ENCODE data around the gene HCN4.

DNA sequence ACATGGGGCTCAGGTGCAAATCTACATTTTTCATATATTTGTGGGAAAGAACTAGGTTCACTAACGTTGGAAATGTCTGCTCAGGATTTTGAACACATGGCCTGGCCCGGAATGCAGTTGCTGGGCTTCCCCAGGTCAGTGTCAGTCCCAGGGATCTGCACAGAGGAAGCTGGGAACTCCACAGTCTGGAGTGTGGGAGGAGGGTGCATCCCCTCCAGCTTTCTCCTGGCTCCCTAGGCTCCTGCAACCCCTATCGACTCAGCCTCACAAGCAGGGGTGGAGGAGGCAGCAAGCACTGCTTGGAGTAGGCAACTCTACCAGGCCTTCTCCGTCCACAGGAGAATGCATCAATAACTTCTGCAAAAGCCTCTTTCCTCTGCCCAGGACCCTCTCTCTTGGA is 30.1 kb upstream of the HCN4 start:
- TF ChIP-seq YY1 (IDR thresholded peaks at IDR 0.05) (no peak), TAF1 (conservative IDR thresholded peaks at IDR 0.05) (no peak), FOXA1 (IDR thresholded peaks at IDR 0.05) (no peak), GABPA (IDR thresholded peaks at IDR 0.05 in 1 of 2, conservative IDR thresholded peaks at IDR 0.05 in 1 of 2) (no peak)
- TF ChIP-seq, protein P1, sequence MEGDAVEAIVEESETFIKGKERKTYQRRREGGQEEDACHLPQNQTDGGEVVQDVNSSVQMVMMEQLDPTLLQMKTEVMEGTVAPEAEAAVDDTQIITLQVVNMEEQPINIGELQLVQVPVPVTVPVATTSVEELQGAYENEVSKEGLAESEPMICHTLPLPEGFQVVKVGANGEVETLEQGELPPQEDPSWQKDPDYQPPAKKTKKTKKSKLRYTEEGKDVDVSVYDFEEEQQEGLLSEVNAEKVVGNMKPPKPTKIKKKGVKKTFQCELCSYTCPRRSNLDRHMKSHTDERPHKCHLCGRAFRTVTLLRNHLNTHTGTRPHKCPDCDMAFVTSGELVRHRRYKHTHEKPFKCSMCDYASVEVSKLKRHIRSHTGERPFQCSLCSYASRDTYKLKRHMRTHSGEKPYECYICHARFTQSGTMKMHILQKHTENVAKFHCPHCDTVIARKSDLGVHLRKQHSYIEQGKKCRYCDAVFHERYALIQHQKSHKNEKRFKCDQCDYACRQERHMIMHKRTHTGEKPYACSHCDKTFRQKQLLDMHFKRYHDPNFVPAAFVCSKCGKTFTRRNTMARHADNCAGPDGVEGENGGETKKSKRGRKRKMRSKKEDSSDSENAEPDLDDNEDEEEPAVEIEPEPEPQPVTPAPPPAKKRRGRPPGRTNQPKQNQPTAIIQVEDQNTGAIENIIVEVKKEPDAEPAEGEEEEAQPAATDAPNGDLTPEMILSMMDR (IDR thresholded peaks at IDR 0.05; ENCODE audit: low read depth, low read length, missing input control) = no peak
- TF ChIP-seq, protein P2, sequence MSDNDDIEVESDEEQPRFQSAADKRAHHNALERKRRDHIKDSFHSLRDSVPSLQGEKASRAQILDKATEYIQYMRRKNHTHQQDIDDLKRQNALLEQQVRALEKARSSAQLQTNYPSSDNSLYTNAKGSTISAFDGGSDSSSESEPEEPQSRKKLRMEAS (IDR thresholded peaks at IDR 0.05) = no peak
- TF ChIP-seq, protein P3, sequence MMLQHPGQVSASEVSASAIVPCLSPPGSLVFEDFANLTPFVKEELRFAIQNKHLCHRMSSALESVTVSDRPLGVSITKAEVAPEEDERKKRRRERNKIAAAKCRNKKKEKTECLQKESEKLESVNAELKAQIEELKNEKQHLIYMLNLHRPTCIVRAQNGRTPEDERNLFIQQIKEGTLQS (IDR thresholded peaks at IDR 0.05) = no peak
